ENCODE results near the gene LRMDA. TPM values are rescaled to one million over a fixed set of nuclear protein-coding genes. Genes with fewer than 3 reads are reported as not detected.

The LRMDA gene
- total RNA-seq, 1 donor from 2014 or later = 19.4 TPM

DNA sequence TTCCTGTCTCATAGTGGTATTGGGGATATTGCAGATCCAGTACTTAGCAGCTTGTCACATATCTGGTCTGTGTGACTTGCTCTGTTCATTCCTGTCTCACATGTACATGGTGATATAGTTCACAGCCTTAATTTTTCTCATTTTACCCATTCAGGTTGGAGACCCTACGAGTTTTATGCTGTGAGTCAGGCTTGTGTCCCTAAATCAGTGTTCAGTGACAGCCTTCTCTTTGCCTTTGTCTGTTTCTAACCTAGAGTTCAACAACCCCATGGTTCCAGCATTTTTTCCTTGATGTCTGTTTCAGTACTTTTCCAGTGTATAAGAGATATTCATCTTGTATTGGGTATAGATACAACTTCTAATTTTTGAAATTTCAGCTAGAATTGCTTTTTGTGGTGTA, 1016.2 kb downstream of the LRMDA start:
- H3K9me3 Mint-ChIP-seq (ENCODE audit: unreplicated experiment) = no peaks in the 10 kb centered on the region
- no peak overlapping the region for H3K4me3 Mint-ChIP-seq (ENCODE audit: unreplicated experiment)
- no peaks in the 10 kb centered on the region for H3K27me3 Mint-ChIP-seq (ENCODE audit: unreplicated experiment)
- no peaks in the 10 kb centered on the region for H3K36me3 Mint-ChIP-seq (ENCODE audit: low read depth, unreplicated experiment)
- TF ChIP-seq, protein P1, sequence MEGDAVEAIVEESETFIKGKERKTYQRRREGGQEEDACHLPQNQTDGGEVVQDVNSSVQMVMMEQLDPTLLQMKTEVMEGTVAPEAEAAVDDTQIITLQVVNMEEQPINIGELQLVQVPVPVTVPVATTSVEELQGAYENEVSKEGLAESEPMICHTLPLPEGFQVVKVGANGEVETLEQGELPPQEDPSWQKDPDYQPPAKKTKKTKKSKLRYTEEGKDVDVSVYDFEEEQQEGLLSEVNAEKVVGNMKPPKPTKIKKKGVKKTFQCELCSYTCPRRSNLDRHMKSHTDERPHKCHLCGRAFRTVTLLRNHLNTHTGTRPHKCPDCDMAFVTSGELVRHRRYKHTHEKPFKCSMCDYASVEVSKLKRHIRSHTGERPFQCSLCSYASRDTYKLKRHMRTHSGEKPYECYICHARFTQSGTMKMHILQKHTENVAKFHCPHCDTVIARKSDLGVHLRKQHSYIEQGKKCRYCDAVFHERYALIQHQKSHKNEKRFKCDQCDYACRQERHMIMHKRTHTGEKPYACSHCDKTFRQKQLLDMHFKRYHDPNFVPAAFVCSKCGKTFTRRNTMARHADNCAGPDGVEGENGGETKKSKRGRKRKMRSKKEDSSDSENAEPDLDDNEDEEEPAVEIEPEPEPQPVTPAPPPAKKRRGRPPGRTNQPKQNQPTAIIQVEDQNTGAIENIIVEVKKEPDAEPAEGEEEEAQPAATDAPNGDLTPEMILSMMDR (IDR thresholded peaks at IDR 0.05; ENCODE audit: unreplicated experiment) = no peak
- H3K4me1 Mint-ChIP-seq (ENCODE audit: unreplicated experiment) = no peaks in the 10 kb centered on the region
- no peak overlapping the region for H3K27ac Mint-ChIP-seq (ENCODE audit: unreplicated experiment)
- no peak for DNase-seq (ENCODE audit: low spot score)

- Mint-ChIP-seq H3K4me1 (ENCODE audit: unreplicated experiment) (no peaks in the 10 kb centered on the region), H3K4me3 (ENCODE audit: unreplicated experiment) (no peak overlapping the region), H3K27me3 (ENCODE audit: unreplicated experiment) (no peaks in the 10 kb centered on the region), H3K36me3 (ENCODE audit: low read depth, unreplicated experiment) (no peaks in the 10 kb centered on the region), H3K27ac (ENCODE audit: unreplicated experiment) (no peak overlapping the region), H3K9me3 (ENCODE audit: unreplicated experiment) (no peaks in the 10 kb centered on the region)
- DNase-seq (ENCODE audit: low spot score) = no peak
- TF ChIP-seq, protein P1 (IDR thresholded peaks at IDR 0.05; ENCODE audit: unreplicated experiment) = no peak
Observed at GRCh38 chr10:76451911-76452310, 1020.5 kb downstream of the LRMDA start.

DNA sequence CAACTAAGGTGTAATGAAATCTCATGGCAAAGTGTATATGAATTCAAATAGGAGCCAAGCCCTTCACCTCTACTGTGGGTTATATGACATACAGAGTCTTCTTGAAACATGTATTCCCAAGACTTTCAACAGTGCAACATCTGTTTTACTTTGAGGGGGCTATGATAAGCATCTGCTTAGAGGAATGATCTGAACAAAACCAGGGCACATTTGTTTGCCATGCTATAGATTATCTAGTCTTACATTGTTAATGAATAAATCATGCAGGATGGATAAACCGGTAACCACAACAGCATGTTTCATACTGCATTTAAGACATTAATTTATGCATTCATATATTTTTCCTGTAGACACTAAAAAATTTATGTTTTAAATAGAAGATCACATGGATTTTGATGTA, 1021.9 kb downstream of the LRMDA start:
- no peak for DNase-seq (ENCODE audit: low spot score)
- TF ChIP-seq, protein P1 (IDR thresholded peaks at IDR 0.05; ENCODE audit: unreplicated experiment) = no peak
- Mint-ChIP-seq H3K36me3 (ENCODE audit: low read depth, unreplicated experiment) (no peaks in the 10 kb centered on the region), H3K4me1 (ENCODE audit: unreplicated experiment) (no peaks in the 10 kb centered on the region), H3K27me3 (ENCODE audit: unreplicated experiment) (peaks cover under 1% of the 10 kb centered on the region), H3K9me3 (ENCODE audit: unreplicated experiment) (no peaks in the 10 kb centered on the region), H3K27ac (ENCODE audit: unreplicated experiment) (no peak overlapping the region), H3K4me3 (ENCODE audit: unreplicated experiment) (no peak overlapping the region)

DNA sequence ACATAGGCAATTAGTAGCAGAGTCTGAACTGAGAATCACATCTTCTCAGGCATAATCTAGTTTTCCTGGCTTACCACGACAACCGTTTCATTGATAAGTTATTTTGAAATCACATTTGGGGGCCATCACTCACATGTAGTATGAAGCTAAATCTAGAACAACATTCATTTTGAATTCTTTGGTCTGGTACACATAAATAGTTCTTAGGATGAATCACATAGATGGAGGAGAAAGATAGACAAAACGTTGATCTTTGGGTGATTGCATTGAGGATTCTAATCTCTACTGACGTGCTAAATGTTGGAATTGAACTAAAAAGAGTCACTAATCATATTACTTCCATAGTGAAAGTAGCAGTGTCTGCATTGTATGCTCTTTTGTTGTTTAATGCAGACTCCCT, 1022.6 kb downstream of the LRMDA start:
- Mint-ChIP-seq H3K9me3 (ENCODE audit: unreplicated experiment) (no peaks in the 10 kb centered on the region), H3K36me3 (ENCODE audit: low read depth, unreplicated experiment) (no peaks in the 10 kb centered on the region), H3K27ac (ENCODE audit: unreplicated experiment) (no peak overlapping the region), H3K4me3 (ENCODE audit: unreplicated experiment) (no peak overlapping the region), H3K27me3 (ENCODE audit: unreplicated experiment) (peaks cover 2% of the 10 kb centered on the region), H3K4me1 (ENCODE audit: unreplicated experiment) (no peaks in the 10 kb centered on the region)
- no peak for DNase-seq (ENCODE audit: low spot score)
- TF ChIP-seq, protein P1 (IDR thresholded peaks at IDR 0.05; ENCODE audit: unreplicated experiment) = no peak

DNA sequence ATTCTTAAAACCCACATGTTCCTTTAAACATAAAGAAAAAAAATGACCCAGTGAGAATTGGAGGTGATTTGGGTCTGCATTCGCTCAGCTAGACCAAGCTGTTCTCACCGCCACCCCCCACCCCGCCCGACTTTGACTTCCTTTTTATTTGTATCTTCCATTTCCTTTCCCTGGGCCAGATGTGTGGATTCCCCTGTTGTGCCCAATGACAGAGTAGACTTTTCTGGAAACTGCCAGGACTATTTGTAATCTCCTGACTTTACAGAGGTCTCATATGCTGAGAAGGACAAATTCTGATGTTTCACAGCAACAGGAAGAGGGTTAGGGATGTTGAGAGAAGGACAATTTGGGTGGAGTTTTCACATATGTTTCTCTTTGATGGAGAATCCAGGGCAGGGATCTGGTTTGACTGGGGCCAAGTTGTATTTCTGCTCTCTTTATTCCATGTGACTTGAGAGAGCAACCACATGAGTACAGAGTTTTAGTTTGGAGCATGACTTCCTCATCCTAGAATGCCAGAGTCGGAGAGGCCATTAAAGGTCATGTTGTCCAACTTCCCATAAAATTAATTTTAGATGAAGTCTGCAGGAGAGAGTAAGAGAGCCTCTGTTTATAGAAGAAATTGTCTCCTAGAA, 1023.2 kb downstream of the LRMDA start:
- Mint-ChIP-seq H3K9me3 (ENCODE audit: unreplicated experiment) (no peaks in the 10 kb centered on the region), H3K4me1 (ENCODE audit: unreplicated experiment) (no peaks in the 10 kb centered on the region), H3K27me3 (ENCODE audit: unreplicated experiment) (peaks cover 2% of the 10 kb centered on the region), H3K27ac (ENCODE audit: unreplicated experiment) (no peak overlapping the region), H3K36me3 (ENCODE audit: low read depth, unreplicated experiment) (no peaks in the 10 kb centered on the region), H3K4me3 (ENCODE audit: unreplicated experiment) (no peak overlapping the region)
- TF ChIP-seq, protein P1 (IDR thresholded peaks at IDR 0.05; ENCODE audit: unreplicated experiment) = no peak
- no peak for DNase-seq (ENCODE audit: low spot score)
